Hematopoietic multipotent progenitor cell treated with erythropoietin and hydrocortisone succinate and interleukin-3 and kit ligand, for 15 days (in vitro differentiated cells): Measurements from ENCODE around the gene EIF5A2.
"Not testable (repeated sequence)": the region's sequence is repeated elsewhere in the genome, so short reads cannot be mapped to it uniquely, and the experiment has no call there.

ENCODE experiments used
- DNase-seq: peaks from one replicate; pipeline ENCODE4 v3.0.0-alpha.2; 2015; ENCODE audit warnings: low spot score

Gene EIF5A2

DNA sequence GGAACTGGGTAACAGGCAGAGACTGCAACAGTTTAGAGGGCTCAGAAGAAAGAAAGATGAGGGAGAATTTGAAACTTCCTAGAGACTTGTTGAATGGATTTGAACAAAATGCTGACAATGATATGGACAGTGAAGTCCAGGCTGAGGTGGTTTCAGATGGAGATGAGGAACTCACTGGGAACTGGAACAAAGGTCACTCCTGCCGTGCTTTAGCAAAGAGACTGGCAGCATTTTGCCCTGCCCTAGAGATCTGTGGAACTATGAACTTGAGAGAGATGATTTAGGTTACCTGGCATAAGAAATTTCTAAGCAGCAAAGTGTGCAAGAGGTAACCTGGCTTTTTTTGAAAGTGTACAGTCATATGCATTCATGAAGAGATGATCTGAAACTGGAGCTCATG, 11.7 kb downstream of the EIF5A2 start:
- DNase-seq: no peak

DNA sequence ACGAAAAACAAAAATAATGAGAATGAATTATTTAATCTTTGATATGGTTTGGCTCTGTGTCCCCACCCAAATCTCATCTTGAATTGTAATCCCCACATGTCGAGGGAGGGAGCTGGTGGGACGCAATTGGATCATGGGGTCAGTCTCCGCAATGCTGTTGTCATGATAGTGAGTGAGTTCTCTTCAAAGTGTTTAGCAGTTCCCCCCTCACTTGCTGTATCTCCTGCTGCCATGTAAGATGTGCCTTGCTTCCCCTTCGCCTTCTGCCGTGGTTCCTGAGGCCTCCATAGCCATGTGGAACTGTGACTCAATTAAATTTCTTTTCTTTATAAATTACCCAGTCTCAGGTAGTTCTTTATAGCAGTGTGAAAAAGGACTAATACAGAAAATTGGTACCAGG, 12.1 kb downstream of the EIF5A2 start:
- not testable (repeated sequence) for DNase-seq

DNA sequence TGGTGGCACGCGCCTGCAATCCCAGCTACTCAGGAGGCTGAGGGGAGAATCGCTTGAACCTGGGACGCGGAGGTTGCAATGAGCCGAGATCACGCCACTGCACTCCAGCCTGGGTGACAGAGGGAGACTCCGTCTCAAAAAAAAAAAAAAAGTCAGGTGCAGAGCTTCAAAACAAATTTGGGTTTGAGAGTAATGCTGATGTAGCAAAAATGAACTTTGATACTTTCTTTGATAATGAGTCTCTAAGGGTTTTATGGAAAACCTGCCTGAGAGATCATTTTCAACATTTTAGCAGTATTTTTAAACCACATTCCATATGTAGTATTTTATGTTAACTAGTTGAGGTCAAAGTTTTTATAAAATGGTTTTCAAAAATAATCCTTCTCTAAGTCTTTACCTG, 14.5 kb downstream of the EIF5A2 start:
- DNase-seq: no peak

DNA sequence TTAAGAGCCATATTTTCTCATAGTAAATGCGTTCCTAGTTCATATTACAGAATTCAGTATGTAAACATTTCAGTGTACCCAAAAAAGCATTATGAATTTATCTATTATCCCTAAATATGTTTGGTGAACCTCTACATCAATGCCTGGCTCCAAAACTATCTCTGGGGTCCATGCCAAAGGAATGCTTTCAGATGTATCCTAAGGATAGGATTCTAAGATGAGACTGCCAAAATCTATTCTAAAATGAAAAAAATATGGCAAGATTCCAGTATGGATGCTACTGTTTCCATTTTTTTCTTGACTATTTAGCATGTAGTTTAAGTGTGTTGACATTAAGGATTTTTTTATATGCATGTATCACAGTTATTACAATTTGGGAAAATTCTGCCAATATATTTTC, 18.8 kb downstream of the EIF5A2 start:
- DNase-seq: no peak

DNA sequence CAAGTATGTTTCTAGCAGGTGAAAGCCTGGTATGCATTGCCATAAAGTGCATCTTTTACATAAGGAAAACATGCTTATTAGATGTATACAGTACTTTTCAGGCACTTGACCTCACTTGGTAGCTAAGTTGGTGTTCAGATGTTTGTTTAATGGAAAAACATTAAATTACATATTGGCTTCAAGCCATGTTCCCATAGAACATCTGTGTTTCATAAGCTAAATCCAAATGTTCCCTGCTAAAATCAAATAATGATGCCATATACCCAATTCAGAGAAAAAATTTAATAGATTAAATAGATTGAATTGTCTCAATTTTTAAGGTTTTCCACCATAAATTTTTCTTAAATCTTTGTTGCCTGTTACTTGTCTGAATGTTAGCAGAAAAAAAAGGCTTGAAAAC, 19.3 kb downstream of the EIF5A2 start:
- DNase-seq: no peak

DNA sequence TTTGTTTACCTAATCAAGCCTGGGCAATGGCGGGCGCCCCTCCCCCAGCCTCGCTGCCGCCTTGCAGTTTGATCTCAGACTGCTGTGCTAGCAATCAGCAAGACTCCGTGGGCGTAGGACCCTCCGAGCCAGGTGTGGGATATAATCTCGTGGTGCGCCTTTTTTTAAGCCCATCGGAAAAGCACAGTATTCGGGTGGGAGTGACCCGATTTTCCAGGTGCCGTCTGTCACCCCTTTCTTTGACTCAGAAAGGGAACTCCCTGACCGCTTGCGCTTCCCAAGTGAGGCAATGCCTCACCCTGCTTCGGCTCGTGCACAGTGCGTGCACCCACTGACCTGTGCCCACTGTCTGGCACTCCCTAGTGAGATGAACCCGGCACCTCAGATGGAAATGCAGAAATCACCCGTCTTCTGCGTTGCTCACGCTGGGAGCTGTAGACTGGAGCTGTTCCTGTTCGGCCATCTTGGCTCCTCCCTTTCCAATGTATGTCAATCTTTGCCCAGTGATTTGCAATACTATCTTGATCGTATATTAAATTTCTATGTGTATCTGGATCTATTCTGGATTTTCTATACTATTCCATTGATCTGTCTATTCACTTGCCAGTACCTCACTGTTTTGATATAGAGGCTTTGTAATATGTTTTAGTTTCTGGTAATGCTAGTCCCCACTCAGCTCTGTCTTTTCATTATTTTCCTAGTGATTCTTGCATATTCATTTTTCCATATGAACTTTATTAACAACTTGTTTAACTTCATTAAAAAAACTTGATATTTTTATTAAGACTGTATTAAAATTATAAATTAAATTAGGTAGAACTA, 24.1 kb downstream of the EIF5A2 start:
- not testable (repeated sequence) for DNase-seq

DNA sequence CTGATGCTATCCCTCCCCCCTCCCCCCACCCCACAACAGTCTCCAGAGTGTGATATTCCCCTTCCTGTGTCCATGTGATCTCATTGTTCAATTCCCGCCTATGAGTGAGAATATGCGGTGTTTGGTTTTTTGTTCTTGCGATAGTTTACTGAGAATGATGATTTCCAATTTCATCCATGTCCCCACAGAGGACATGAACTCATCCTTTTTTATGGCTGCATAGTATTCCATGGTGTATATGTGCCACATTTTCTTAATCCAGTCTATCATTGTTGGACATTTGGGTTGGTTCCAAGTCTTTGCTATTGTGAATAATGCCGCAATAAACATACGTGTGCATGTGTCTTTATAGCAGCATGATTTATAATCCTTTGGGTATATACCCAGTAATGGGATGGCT, 29.7 kb downstream of the EIF5A2 start:
- not testable (repeated sequence) for DNase-seq

DNA sequence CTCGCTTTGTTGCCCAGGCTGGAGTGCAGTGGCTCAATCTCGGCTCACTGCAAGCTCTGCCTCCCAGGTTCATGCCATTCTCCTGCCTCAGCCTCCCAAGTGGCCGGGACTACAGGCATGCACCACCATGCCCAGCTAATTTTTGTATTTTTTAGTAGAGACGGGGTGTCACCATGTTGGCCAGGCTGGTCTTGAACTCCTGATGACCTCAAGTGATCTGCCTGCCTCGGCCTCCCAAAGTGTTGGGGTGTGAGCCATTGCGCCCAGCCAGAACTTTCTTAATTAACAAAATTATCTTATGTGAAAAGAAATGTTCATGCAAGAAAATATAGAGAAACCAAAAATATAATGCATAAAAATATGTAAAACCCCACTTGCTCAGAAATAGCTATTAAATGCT, 31.1 kb downstream of the EIF5A2 start:
- not testable (repeated sequence) for DNase-seq

DNA sequence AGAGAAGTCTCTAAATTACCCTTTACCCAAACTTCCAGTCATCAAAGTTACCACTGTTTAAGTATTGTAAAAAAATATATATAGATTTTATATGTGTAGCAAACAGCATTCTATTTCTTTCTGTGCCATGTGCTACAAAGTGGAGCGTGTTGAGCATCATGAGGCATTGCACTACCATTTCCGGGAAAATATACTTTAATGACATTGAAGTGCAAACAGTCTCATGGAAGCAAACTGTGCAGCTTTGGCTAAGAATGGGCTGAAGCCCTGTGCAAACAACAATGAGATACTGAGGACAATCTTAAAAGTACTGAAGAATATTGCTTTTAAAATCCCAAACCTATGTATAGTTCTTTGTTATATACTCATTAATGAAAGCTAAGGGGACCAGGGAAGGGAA, 31.9 kb downstream of the EIF5A2 start:
- DNase-seq: no peak

DNA sequence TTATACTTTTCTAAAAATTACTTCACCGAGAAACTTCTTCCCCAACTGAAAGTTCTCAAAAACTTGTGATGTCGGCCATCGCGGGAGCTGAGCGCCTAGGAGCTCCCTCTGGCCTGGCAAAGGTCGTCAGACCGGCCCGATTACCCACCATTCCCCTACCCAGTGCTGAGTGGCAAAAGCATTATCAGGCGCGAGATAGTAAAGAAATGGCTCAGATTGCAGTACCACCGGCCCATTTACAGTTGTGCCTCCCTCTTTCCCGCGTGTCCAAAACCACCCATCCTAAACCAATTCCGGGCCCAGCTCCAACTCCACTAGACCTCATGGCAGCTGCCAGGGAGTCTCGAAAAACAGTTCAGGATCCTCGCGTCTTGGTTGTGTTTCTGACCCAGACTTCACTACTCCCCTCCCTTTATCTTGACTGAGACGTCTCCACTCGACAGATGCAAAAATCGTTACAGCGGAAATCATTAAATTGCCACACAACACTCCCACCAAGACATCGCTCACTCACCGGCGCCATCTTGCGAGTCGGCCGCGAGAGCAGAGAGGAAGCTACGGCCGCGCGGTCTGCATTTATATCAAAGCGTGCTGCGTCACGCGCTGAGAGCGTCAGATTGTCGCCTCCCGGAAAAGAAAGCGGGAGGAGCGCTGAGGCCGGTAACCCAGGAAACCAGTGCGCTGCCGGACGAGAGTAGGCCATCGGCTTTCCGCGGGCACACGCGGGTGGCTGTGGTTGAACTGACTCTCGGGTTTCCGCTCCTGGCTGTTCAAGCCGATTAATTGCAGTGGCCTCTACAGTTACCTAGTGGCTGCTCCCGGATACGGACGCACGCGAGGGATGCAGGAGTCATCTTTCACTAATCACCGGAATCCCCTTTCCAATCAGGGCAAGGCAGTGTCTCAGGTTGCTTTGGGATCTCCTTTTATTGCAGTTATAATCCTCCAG, 38.5 kb downstream of the EIF5A2 start, which contains the start of gene RPL22L1:
Gene RPL22L1 (minus strand): TSS at position 551 of the 949 bp plus-strand sequence. CDS start 28 bp downstream, at position 523.
- peak; percentile 94 for DNase-seq

DNA sequence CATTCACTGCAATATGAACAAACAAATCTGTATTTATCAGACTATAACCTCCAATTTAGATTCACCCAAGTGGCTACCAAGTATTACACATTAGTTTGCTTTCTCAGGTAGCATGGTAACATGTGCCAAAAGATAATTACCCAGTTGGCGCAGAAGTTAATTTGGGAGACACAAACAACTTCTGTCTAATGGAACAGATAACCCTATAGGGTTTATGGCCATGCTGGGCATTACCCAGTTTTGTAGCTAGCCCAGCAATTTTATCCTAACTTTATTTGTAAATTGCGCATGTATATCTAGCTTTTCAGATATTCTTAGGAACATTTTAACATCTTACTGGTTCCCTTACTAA, 39.2 kb downstream of the EIF5A2 start:
- peak; percentile 50 for DNase-seq

DNA sequence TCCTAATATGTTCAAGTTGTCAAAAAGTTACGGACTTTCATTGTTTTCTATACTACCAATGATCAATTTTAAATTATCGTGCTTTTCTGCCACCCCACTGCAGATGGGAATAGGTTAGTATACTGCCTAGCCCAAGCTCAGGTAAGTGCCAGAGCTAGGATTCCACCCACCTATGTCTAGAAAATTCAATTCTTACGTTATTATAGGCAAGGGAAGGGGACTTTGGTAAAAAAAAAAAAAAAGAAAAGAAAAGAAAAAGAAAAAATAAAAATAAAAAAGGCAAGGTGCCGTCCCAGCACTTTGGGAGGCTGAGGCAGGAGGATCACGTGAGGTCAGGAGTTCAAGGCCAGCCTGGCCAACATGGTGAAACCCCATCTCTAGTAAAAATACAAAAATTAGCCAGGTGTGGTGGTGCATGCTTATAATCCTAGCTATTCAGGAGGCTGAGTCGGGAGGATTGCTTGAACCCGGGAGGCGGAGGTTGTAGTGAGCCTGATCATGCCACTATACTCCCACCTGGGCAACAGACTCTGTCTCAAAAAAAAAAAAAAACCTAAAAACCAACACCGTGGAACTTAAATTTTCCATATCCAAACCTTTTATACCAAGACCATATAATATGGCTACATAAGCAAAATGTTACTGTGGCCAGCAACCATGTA, 39.7 kb downstream of the EIF5A2 start:
- no peak for DNase-seq

DNA sequence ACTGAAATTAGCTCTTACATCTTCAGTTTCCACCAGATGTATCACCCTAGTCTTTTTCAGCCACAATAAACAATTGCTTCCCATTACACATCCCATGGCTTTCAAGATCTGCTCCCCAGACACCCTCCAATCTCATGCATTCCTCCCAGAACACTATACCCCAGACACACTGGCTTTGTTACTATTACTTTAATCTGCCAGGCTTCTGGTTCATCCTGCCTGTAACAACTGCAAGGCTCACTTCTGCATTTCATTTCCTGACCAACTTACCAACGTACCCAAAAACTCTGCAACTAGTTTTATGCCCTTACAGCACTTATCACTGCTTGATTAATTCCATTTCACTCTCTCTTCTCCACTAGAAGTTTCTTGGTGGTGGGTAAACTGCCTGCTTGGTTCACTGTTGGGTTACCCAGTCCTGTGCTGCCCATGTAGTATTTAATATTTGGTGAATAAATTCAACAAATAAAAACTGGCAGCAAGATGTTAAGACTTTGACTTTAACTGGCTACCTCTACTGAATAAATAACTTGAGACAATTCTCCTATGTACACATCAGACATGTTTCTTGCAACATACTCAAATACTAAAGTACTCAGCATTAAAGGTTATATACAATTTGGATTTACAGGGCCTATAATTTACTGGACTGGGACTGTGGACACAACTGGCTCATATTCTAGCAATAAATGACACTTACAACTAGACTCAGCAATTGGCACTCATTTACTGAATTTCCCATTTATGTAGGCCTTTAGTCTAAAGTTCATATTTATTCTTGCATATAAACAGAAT, 41.1 kb downstream of the EIF5A2 start:
- DNase-seq: no peak

DNA sequence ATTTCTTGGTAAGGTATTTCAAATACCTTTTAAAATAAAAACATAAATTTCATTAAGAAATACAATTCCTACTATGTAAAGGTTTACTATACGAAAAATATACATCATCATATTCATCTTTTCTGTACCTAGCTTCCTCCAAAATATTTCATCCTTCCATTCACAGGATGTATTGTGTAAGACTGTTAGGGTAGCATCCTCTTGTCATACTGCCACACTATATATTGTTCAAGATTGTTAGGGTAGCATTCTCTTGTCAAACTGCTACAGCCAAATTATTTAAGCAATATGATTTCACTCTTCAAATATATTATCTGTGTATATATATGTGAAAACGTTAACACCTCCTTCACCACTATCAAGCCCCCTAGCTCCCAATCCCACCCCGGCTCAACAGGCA, 41.9 kb downstream of the EIF5A2 start:
- no peak for DNase-seq

DNA sequence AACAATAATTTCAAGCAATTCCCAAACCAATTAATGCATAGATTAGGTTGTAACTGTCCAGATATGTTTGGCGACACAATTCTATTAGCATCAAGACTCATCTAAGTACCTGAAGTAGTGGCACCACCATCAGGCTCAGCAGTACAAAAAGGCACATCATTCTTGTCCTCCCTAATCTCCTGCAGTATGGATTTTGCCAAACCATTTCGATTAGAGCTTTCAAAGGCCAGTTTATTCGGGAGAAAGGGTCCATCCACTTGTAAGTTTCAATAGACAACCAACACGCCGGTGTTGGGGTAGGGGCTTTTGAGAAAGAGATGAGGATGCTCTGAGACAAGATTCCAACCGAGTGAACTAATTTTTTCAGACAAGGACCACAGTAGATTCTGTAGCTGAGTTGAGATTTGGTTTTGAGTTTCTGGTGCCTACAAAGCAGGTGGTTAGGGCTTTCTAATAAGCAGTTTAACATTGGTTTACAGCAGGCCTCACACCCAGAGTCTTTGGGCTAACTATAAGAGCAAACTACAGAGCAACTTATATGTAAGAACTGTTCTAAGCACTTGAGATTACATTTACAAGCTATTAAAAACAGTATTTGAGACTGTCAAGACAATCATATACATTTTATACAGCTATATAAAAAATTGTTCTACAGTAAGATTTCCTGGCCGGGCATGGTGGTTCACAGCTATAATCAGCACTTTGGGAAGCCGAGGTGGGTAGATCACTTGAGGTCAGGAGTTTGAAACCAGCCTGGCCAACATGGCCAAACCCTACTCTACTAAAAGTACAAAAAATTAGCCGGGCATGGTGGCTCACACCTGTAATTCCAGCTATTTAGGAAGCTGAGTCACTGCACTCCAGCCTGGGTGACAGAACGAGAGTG, 43.0 kb downstream of the EIF5A2 start:
- DNase-seq: no peak

DNA sequence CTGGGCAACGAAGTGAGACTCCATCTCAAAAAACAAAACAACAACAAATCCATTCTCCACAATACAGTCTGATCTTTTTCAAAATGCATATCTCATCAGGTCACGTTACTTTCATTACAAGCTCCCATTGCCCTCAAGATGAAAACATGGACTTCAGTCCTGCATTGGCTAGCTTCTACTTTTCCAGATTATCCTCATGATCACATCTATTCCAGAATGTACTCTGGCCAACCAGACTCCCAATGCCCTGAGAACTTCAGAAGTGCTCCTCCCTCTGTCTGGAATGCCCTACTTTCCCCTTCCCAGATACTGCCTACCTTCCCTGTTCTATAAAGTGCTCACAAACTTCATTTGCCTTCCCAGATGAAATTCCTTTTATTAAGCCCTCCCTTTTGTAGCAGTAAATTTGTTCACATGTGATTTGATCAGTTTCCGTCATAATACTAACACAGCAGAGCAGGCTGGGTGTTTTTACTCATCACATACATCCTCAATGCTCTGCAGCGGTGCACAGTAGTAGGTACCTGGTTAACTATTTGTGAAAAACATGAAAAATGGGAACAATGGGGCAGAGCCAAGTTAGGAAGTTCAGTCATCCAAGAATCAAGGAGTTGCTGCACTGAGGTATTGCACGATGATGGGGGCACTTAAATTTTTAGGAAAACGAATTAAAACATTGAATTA, 43.8 kb downstream of the EIF5A2 start:
- no peak for DNase-seq

DNA sequence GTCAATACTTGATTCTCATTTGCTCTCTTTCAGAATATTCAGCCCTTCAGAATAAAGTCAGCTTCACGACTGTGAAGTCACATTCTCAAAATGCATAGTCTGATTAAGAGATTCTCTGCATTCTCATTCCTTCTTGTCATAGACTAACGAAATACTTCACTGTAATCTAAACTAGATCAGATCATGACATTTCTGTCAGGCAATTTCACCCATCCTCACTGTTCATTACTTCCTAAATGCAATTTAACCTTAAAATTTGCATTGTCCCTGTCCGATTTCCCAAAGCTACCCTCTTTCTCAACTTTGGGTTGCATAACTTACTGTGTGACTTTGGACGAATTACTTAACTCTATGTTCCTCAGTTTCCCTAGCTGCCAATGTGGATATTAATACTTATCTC, 44.6 kb downstream of the EIF5A2 start:
- DNase-seq: no peak

DNA sequence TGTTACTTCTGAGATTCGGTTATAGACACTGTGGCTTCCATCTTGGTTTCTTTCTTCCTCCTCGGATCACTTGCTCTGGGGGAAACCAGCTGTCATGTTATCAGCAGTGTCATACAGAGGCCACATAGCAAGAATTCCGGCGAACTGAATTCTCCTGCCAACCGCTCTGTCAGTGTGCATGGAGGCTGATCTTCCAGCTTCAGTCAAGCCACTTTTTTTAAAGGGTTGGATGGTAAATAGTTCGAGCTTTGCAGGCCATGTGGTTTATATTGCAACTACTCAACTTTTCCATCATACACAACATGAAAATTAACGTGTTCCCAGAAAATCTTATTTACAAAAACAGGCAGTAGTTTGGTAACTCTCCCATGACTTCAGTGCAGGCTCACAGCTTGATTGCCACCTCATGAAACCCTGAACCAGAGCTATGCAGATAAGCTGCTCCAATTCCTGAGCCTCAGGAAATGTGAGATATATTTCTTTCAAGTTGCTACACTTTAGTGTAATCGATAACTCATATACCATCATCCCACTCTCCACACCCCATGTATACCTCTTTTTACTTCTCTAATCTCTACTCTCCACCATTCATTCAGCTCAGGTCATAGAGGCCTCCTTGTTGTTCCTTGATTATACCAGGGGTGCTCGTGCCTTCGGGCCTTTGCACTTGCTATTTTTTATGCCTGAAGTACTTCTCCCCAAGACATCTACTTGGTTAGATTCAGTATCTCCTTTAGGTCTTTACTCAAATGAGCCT, 45.6 kb downstream of the EIF5A2 start:
- no peak for DNase-seq

DNA sequence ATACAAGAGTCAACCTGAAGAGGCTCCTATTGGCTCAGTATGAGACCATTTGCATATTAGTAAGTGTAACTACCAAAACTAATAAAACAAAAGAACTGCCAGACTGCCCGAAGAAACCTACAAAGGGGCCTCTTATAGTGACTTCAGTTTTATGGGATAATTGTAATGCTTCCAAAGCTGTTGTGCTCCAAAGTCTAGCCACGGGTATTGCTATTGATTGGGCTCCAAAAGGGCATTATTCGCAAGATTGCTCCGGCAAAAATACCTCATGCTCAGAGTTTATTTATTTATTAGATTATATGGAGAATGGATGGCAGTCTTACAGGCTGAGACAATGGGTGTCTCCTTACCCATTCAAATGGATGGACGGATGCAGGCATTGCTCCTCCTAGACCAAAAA, 49.8 kb downstream of the EIF5A2 start:
- no peak for DNase-seq
